Peyer's patch (tissue), 4 donors: ENCODE measurements around the gene HACD3.

Experiments
- CTCF ChIP-seq, 6 experiments: fragments of 450-650 bp in 4 of 6; fragments of 200-600 bp in 2 of 6; sonication (generic) in 1 of 6; IDR thresholded peaks; one replicate each; pipeline ENCODE4 v1.5.1; 2017 to 2019; ENCODE audit warnings: antibody characterized with exemption in 6 of 6, mild to moderate bottlenecking in 3 of 6, moderate library complexity in 1 of 6
- POLR2A ChIP-seq, 2 donors: fragments of 450-650 bp; IDR thresholded peaks; one replicate each; pipeline ENCODE4 v1.5.1; 2017; ENCODE audit warnings: antibody characterized with exemption in 2 of 2, mild to moderate bottlenecking in 2 of 2, moderate library complexity in 2 of 2

DNA sequence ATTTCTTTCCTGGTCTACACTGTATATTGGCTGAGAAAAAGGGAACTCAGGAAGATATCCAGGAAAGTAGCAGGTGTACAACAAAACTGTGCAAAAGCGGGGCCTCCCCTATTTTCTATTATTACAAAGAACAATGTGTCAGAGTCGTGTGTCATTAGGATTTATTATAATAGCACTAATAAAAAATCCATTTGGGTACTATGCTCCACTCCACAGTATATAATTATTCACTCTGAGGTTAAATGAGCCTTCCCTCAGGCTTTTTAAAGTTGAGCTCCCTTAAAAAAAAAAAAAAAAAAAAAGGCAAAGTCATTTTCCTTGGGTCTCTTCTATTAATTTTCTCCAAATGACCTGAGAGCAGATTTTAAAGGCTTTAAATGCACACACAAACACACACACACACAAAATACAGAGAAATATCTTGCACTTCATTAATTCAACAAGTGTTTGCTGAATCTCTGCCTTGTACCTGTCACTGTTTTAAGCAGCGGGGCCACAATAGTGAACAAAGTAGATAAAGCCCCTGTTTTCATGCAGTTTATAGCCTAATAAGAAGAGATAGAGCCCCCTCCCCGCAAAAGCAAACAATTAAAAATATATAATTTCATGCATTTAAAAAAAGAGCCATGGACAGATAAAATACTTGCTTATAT, 11.5 kb upstream of the HACD3 start:
- TF ChIP-seq CTCF (IDR thresholded peaks at IDR 0.05) = no peak
- TF ChIP-seq POLR2A (IDR thresholded peaks at IDR 0.05) = no peak
